ENCODE measurements around the gene REM2. TPM values are rescaled to one million over a fixed set of nuclear protein-coding genes. Genes with fewer than 3 reads are reported as not detected.

The REM2 gene
- polyA plus RNA-seq, 1 donor (not counting 4 experiments of a cell fraction or from before 2014, with no cell fraction given), result 0.05 TPM

- Histone ChIP-seq H3K36me3 (ENCODE audit: control insufficient read depth in 2 of 2, extremely low read depth in 1 of 2, insufficient read depth in 2 of 2, low read length in 2 of 2) (peaks cover 22 to 36% of the 10 kb centered on the region in 2 experiments), H3K9me3 (ENCODE audit: control insufficient read depth, low read depth, low read length) (no peaks in the 10 kb centered on the region), H3K9me1 (ENCODE audit: control insufficient read depth, extremely low read depth, insufficient read depth, low read length) (no peaks in the 10 kb centered on the region), H4K20me1 (ENCODE audit: control insufficient read depth, extremely low read depth, insufficient read depth, low read length) (no peaks in the 10 kb centered on the region), H3K4me1 (ENCODE audit: control insufficient read depth, extremely low read depth, insufficient read depth, low read length) (peaks cover 14% of the 10 kb centered on the region), H2AFZ (ENCODE audit: control insufficient read depth, low read length) (no peak overlapping the region), H3K79me2 (ENCODE audit: control insufficient read depth, insufficient read depth, low read length) (no peaks in the 10 kb centered on the region), H3K27ac (ENCODE audit: control insufficient read depth, insufficient read depth, low read length) (no peak overlapping the region), H3K4me3 (ENCODE audit: control insufficient read depth in 2 of 3, extremely low read depth in 1 of 3, insufficient read depth in 2 of 3, low read depth in 1 of 3, low read length in 3 of 3) (no peak overlapping the region), H3K4me2 (ENCODE audit: control insufficient read depth, extremely low read depth, insufficient read depth, low read depth, low read length) (no peak overlapping the region), H3K9ac (ENCODE audit: control insufficient read depth, extremely low read depth, insufficient read depth, low read length) (no peak overlapping the region), H3K27me3 (ENCODE audit: control insufficient read depth, extremely low read depth, insufficient read depth, low read length) (no peaks in the 10 kb centered on the region)
- dilution Hi-C loops (cut with MboI; ENCODE audit: extremely low pct_ligation_motif_present, low sequenced_read_pairs), result no loop called here
- no peak for FAIRE-seq
- TF ChIP-seq CTCF (optimal IDR thresholded peaks at IDR 0.05 in 1 of 3, IDR thresholded peaks at IDR 0.05 in 1 of 3, conservative IDR thresholded peaks at IDR 0.05 in 1 of 3; ENCODE audit: extremely low read depth in 1 of 3, insufficient read depth in 2 of 3, low read length in 3 of 3) (no peak), EZH2 (IDR thresholded peaks at IDR 0.05; ENCODE audit: low read length) (no peak)
- DNase-seq (ENCODE audit: low read depth, low spot score), result no peak
These were observed 18.8 kb downstream of the REM2 start for GRCh38 chr14:22901799-22902198.

GRCh38 chr14:22903742-22904087 lies 20.7 kb downstream of the REM2 start:
- no peaks in the 10 kb centered on the region for H4K20me1 ChIP-seq (ENCODE audit: control insufficient read depth, extremely low read depth, insufficient read depth, low read length)
- no peak overlapping the region for H3K4me3 ChIP-seq (ENCODE audit: control insufficient read depth in 2 of 3, extremely low read depth in 1 of 3, insufficient read depth in 2 of 3, low read depth in 1 of 3, low read length in 3 of 3)
- no peak overlapping the region for H2AFZ ChIP-seq (ENCODE audit: control insufficient read depth, low read length)
- dilution Hi-C loops (cut with MboI; ENCODE audit: extremely low pct_ligation_motif_present, low sequenced_read_pairs), result no loop called here
- DNase-seq (ENCODE audit: low read depth, low spot score), result no peak
- H3K9me1 ChIP-seq (ENCODE audit: control insufficient read depth, extremely low read depth, insufficient read depth, low read length), result no peaks in the 10 kb centered on the region
- no peaks in the 10 kb centered on the region for H3K27me3 ChIP-seq (ENCODE audit: control insufficient read depth, extremely low read depth, insufficient read depth, low read length)
- no peaks in the 10 kb centered on the region for H3K79me2 ChIP-seq (ENCODE audit: control insufficient read depth, insufficient read depth, low read length)
- H3K27ac ChIP-seq (ENCODE audit: control insufficient read depth, insufficient read depth, low read length), result no peak overlapping the region
- no peak overlapping the region for H3K9ac ChIP-seq (ENCODE audit: control insufficient read depth, extremely low read depth, insufficient read depth, low read length)
- no peak for TF ChIP-seq CTCF (optimal IDR thresholded peaks at IDR 0.05 in 1 of 3, IDR thresholded peaks at IDR 0.05 in 1 of 3, conservative IDR thresholded peaks at IDR 0.05 in 1 of 3; ENCODE audit: extremely low read depth in 1 of 3, insufficient read depth in 2 of 3, low read length in 3 of 3)
- peaks cover 4% of the 10 kb centered on the region for H3K4me1 ChIP-seq (ENCODE audit: control insufficient read depth, extremely low read depth, insufficient read depth, low read length)
- H3K9me3 ChIP-seq (ENCODE audit: control insufficient read depth, low read depth, low read length), result no peaks in the 10 kb centered on the region
- FAIRE-seq, result no peak
- peaks cover 24 to 39% of the 10 kb centered on the region in 2 experiments for H3K36me3 ChIP-seq (ENCODE audit: control insufficient read depth in 2 of 2, extremely low read depth in 1 of 2, insufficient read depth in 2 of 2, low read length in 2 of 2)
- H3K4me2 ChIP-seq (ENCODE audit: control insufficient read depth, extremely low read depth, insufficient read depth, low read depth, low read length), result no peak overlapping the region
